ENCODE measurements around the gene GP5. TPM values are rescaled to one million over a fixed set of nuclear protein-coding genes. Genes with fewer than 3 reads are reported as not detected.
A peak's percentile ranks its signal among the peaks of the same experiment; 100 is the strongest.

GP5 gene
- total RNA-seq, 3 donors from 2014 or later: 0.07 to 0.19 TPM; not detected in 1

DNA sequence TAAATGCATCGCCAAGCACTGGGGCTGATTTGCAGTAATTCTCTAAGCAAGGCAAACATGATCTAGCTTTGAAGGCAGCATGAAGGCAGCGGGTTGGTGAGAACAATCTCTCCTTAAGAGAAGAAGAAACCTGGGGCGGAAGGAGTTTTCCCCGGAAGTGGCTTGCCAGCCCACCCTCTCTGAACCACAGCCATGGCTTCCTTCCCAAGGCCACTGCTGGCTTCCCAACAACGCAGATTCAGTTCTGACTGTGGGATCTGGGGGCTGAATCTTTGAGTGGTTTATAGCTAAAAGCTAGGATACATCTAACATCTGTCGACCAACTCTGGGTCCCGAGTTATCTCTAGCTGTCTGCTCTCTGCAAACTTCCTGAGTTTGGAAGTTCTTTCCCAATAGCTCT, 43.7 kb downstream of the GP5 start:
- intact Hi-C loops (cut with DNase I, micrococcal nuclease): no loop called here
- no peak for DNase-seq
- ATAC-seq: no peak
- H3K4me3 ChIP-seq: no peak overlapping the region
- H3K36me3 ChIP-seq (ENCODE audit: low read depth): no peaks in the 10 kb centered on the region
- H3K9me3 ChIP-seq: no peaks in the 10 kb centered on the region
- TF ChIP-seq, protein P1, sequence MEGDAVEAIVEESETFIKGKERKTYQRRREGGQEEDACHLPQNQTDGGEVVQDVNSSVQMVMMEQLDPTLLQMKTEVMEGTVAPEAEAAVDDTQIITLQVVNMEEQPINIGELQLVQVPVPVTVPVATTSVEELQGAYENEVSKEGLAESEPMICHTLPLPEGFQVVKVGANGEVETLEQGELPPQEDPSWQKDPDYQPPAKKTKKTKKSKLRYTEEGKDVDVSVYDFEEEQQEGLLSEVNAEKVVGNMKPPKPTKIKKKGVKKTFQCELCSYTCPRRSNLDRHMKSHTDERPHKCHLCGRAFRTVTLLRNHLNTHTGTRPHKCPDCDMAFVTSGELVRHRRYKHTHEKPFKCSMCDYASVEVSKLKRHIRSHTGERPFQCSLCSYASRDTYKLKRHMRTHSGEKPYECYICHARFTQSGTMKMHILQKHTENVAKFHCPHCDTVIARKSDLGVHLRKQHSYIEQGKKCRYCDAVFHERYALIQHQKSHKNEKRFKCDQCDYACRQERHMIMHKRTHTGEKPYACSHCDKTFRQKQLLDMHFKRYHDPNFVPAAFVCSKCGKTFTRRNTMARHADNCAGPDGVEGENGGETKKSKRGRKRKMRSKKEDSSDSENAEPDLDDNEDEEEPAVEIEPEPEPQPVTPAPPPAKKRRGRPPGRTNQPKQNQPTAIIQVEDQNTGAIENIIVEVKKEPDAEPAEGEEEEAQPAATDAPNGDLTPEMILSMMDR (IDR thresholded peaks at IDR 0.05): no peak
- H3K4me1 ChIP-seq (ENCODE audit: low read depth): no peaks in the 10 kb centered on the region

DNA sequence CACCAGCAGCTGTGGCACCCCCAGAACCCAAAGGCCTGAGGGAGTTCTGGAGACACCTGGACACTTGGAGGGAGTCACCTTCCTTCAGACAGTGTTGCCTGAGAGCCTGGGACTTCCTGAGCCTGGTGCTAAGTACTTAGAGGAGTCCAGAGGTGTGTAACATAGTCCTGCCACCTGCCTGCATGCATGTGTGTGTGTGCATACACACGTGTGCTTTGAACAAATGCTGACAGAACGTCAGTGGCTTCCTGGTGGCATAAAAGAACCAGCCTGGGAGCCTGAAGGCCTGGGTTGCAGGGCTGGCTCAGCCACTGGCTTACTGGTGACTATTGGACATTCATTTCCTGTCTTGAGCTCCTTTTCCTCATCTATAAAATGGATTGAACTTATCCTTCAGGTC, 44.8 kb downstream of the GP5 start:
- H3K36me3 ChIP-seq (ENCODE audit: low read depth): no peaks in the 10 kb centered on the region
- intact Hi-C loops (cut with DNase I, micrococcal nuclease): no loop called here
- H3K4me3 ChIP-seq: no peak overlapping the region
- H3K4me1 ChIP-seq (ENCODE audit: low read depth): no peaks in the 10 kb centered on the region
- ATAC-seq (peak; percentile 34), DNase-seq (no peak)
- TF ChIP-seq, protein P1 (IDR thresholded peaks at IDR 0.05): no peak
- no peaks in the 10 kb centered on the region for H3K9me3 ChIP-seq

DNA sequence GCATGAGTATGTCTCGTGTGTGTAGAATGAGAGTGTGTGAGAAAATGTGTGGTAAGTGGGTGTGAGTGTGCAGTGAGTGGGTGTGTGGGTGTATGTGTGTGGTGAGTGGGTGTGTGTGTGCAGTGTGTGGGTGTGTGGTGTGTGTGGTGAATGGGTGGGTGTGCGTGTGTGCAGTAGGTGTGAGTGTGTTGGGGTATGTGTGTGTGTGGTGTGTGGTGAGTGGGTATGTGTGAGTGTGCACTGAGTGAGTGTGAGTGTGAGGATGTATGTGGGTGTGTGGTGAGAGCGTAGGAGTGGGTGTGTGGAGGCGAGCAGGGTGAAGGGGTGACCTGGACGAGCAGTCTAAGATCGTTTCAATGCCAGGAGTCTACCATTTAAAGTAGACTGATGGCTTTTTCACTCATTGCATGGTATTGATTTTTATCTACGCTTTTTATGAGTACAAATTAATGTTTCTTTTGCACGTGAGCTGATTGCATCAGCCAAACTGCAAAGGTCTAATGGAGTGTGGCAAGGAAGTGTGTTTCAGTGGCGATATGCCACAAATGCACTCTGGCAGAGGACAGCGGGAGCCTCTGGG, 46.3 kb downstream of the GP5 start:
- TF ChIP-seq, protein P1 (IDR thresholded peaks at IDR 0.05): no peak
- H3K4me3 ChIP-seq: no peak overlapping the region
- ATAC-seq (no peak), DNase-seq (no peak)
- H3K4me1 ChIP-seq (ENCODE audit: low read depth): no peaks in the 10 kb centered on the region
- no peaks in the 10 kb centered on the region for H3K36me3 ChIP-seq (ENCODE audit: low read depth)
- H3K9me3 ChIP-seq: no peaks in the 10 kb centered on the region
- intact Hi-C loops (cut with DNase I, micrococcal nuclease): no loop called here

DNA sequence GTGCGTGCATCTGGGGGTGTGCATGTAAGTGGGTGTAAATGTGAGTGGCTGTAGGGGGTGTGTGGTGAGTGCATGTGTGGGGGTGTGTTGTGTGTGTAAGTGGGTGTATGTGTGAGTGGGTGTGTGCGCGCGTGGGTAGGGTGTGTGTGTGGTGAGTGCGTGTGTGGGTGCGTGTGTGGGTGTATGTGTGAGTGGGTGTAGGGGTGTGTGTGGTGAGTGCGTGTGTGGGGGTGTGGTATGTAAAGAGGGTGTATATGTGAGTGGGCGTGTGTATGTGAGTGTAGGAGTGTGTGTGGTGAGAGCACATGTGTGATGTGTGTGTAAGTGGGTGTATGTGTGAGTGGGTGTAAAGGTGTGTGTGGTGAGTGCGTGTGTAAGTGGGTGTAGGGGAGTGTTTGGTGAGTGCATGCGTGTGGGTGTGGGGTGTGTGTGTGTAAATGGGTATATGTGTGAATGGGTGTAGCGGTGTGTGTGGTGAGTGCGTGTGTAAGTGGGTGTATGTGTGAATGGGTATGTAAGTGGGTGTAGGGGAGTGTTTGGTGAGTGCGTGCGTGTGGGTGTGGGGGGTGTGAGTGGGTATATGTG, 47.0 kb downstream of the GP5 start:
- intact Hi-C loops (cut with DNase I, micrococcal nuclease): no loop called here
- ATAC-seq: no peak

DNA sequence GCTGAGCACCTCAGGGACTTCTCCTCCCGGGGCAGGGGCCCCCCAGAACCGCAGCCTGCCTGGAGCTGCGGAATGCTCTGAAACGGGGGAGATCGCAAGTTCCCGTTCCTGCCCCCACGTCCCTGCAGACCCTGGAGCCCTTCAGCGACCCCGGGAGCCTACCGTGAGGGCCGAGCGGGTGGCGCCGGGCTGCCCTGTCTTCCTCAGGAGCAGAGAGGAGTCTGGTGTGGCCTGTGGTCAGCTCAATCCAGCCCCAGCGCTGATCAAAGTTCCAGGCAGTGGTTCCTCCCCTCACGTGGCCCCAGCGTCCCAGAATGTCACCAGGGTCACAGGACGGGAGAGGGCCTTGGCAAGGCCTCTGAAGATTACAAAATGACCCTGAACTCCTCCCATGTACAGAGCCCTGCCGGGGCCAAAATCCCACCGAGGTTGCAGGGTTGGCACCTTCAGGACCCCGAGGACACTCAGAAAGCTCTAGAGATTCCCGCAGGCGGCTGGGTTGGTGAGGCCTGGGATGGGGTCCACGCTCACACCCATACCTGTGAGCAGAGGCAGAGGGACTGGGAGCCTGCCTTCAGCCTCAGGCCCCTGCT, 47.9 kb downstream of the GP5 start, which contains the start of gene CPN2:
TSS of gene CPN2 (minus strand) at position 249 of the 593 bp plus-strand sequence. CDS start 8,626 bp downstream, outside the sequence.
- no peaks in the 10 kb centered on the region for H3K4me1 ChIP-seq (ENCODE audit: low read depth)
- ATAC-seq: no peak
- intact Hi-C loops (cut with DNase I, micrococcal nuclease): no loop called here

More for the DNA sequence above, 47.0 kb downstream of the GP5 start:
- H3K4me3 ChIP-seq: no peak overlapping the region
- DNase-seq: no peak
- H3K4me1 ChIP-seq (ENCODE audit: low read depth): no peaks in the 10 kb centered on the region
- TF ChIP-seq, protein P1 (IDR thresholded peaks at IDR 0.05): no peak
- H3K36me3 ChIP-seq (ENCODE audit: low read depth): no peaks in the 10 kb centered on the region
- no peaks in the 10 kb centered on the region for H3K9me3 ChIP-seq

More for the DNA sequence above, 47.9 kb downstream of the GP5 start, which contains the start of gene CPN2:
- TF ChIP-seq, protein P1 (IDR thresholded peaks at IDR 0.05): no peak
- Histone ChIP-seq H3K9me3 (no peaks in the 10 kb centered on the region), H3K4me3 (no peak within 1 kb of the TSS), H3K36me3 (ENCODE audit: low read depth) (no peaks in the 10 kb centered on the region)
- no peak for DNase-seq
